WTC11 (cell line): ENCODE measurements around the gene ADK. TPM values are rescaled to one million over a fixed set of nuclear protein-coding genes. Genes with fewer than 3 reads are reported as not detected.

Experiments
- ATAC-seq: fragments of 200-7000 bp; cut with Tn5 transposase; 2 replicates; pipeline ENCODE4 v1.10.0; 2021; ENCODE audit warnings: mild to moderate bottlenecking, moderate library complexity
- CTCF ChIA-PET: fragments of 300-600 bp; sonication (Branson Sonifier 250); formaldehyde crosslinking; loops from one replicate; lab custom pipeline; 2021; ENCODE audit warnings: antibody characterized with exemption; lab: Charles Lee
- POLR2A ChIA-PET: fragments of 350-600 bp; sonication (Branson Sonifier 250); formaldehyde crosslinking; loops from one replicate; lab custom pipeline; 2021; ENCODE audit warnings: antibody characterized with exemption; lab: Charles Lee
- DNase-seq: peaks from one replicate; pipeline ENCODE4 v3.0.0; 2021; ENCODE audit warnings: low spot score
- H3K27ac Mint-ChIP-seq: 2 replicates; pipeline ENCODE4 v1.8.0; 2021; ENCODE audit warnings: mixed read lengths
- H3K27me3 Mint-ChIP-seq: 2 replicates; pipeline ENCODE4 v1.8.0; 2021; ENCODE audit warnings: low read depth, mild to moderate bottlenecking, moderate library complexity, mixed read lengths
- H3K36me3 Mint-ChIP-seq: 2 replicates; pipeline ENCODE4 v1.8.0; 2021; ENCODE audit warnings: mixed read lengths
- H3K4me1 Mint-ChIP-seq: 2 replicates; pipeline ENCODE4 v1.8.0; 2022; ENCODE audit warnings: mixed read lengths
- H3K4me3 Mint-ChIP-seq: 2 replicates; pipeline ENCODE4 v1.8.0; 2021; ENCODE audit warnings: mild to moderate bottlenecking, moderate library complexity, mixed read lengths
- H3K9me3 Mint-ChIP-seq: 2 replicates; pipeline ENCODE4 v1.8.0; 2021; ENCODE audit warnings: mixed read lengths
- ATF1 ChIP-seq: sonication (generic); formaldehyde crosslinking; IDR thresholded peaks from 2 replicates; pipeline ENCODE4 v1.8.1; 2023; ENCODE audit warnings: mild to moderate bottlenecking, moderate library complexity, missing genetic modification reagents
- ATF6 ChIP-seq: sonication (generic); formaldehyde crosslinking; IDR thresholded peaks from 2 replicates; pipeline ENCODE4 v1.8.1; 2023; ENCODE audit warnings: mild to moderate bottlenecking, missing genetic modification reagents
- CTCF ChIP-seq: fragments of 200-600 bp; IDR thresholded peaks from 2 replicates; pipeline ENCODE4 v1.8.0; 2022; ENCODE audit warnings: antibody characterized with exemption
- ELF4 ChIP-seq: sonication (generic); formaldehyde crosslinking; IDR thresholded peaks from 2 replicates; pipeline ENCODE4 v1.8.1; 2022; ENCODE audit warnings: low read depth, mild to moderate bottlenecking, moderate library complexity, missing genetic modification reagents
- FOXP1 ChIP-seq: sonication (generic); formaldehyde crosslinking; IDR thresholded peaks from 2 replicates; pipeline ENCODE4 v1.8.0; 2022; ENCODE audit warnings: missing genetic modification reagents, mild to moderate bottlenecking, moderate library complexity, borderline replicate concordance
- FOXP4 ChIP-seq: sonication (generic); formaldehyde crosslinking; IDR thresholded peaks from 2 replicates; pipeline ENCODE4 v1.8.0; 2022; ENCODE audit warnings: mild to moderate bottlenecking, missing genetic modification reagents
- HMGXB4 ChIP-seq: sonication (generic); formaldehyde crosslinking; IDR thresholded peaks from 2 replicates; pipeline ENCODE4 v1.8.1; 2023; ENCODE audit warnings: mild to moderate bottlenecking, moderate library complexity, missing genetic modification reagents
- JAZF1 ChIP-seq: fragments of 250-450 bp; sonication (Bioruptor Pico); IDR thresholded peaks from 2 replicates; pipeline ENCODE4 v1.9.0; 2021; ENCODE audit warnings: moderate library complexity, mild to moderate bottlenecking, inconsistent platforms
- RELA ChIP-seq: sonication (generic); formaldehyde crosslinking; IDR thresholded peaks from 2 replicates; pipeline ENCODE4 v1.8.1; 2022; ENCODE audit warnings: missing genetic modification reagents, mild to moderate bottlenecking, borderline replicate concordance
- SP1 ChIP-seq: sonication (generic); formaldehyde crosslinking; conservative IDR thresholded peaks from 2 replicates; pipeline ENCODE4 v1.8.1; 2022; ENCODE audit warnings: missing genetic modification reagents
- TEAD1 ChIP-seq: sonication (generic); formaldehyde crosslinking; IDR thresholded peaks from 2 replicates; pipeline ENCODE4 v1.8.0; 2022; ENCODE audit warnings: mild to moderate bottlenecking, missing genetic modification reagents
- USF1 ChIP-seq: sonication (generic); formaldehyde crosslinking; IDR thresholded peaks from 2 replicates; pipeline ENCODE4 v1.8.0; 2022; ENCODE audit warnings: mild to moderate bottlenecking, missing genetic modification reagents
- ZBTB21 ChIP-seq: sonication (generic); formaldehyde crosslinking; IDR thresholded peaks from 2 replicates; pipeline ENCODE4 v1.8.1; 2023; ENCODE audit warnings: mild to moderate bottlenecking, missing genetic modification reagents, borderline replicate concordance
- ZNF317 ChIP-seq: sonication (generic); formaldehyde crosslinking; IDR thresholded peaks from 2 replicates; pipeline ENCODE4 v1.8.1; 2023; ENCODE audit warnings: low read depth, mild to moderate bottlenecking, moderate library complexity, missing genetic modification reagents, borderline replicate concordance
- ZNF416 ChIP-seq: fragments of 250-450 bp; sonication (Bioruptor Pico); IDR thresholded peaks from 2 replicates; pipeline ENCODE4 v1.9.0; 2021; ENCODE audit warnings: mild to moderate bottlenecking, inconsistent platforms
- ZNF423 ChIP-seq: fragments of 250-450 bp; sonication (Bioruptor Pico); IDR thresholded peaks from 2 replicates; pipeline ENCODE4 v2.1.2; 2022; ENCODE audit warnings: mild to moderate bottlenecking, moderate library complexity
- ZNF671 ChIP-seq: fragments of 250-450 bp; sonication (Bioruptor Pico); IDR thresholded peaks from 2 replicates; pipeline ENCODE4 v1.8.0; 2021; ENCODE audit warnings: mild to moderate bottlenecking
- total RNA-seq: library from RNA; stranded (reverse); gene quantifications from 3 replicates; pipeline ENCODE4 v1.2.3, GENCODE V29; 2021
- TF ChIP-seq, protein P1 (sequence below): sonication (generic); formaldehyde crosslinking; IDR thresholded peaks from 2 replicates; pipeline ENCODE4 v1.8.1; 2022; ENCODE audit warnings: low read depth, missing genetic modification reagents, borderline replicate concordance
- TF ChIP-seq, protein P2 (sequence below): sonication (generic); formaldehyde crosslinking; IDR thresholded peaks from 2 replicates; pipeline ENCODE4 v1.8.1; 2022; ENCODE audit warnings: mild to moderate bottlenecking, missing genetic modification reagents, moderate library complexity, borderline replicate concordance
- TF ChIP-seq, protein P3 (sequence below): sonication (generic); formaldehyde crosslinking; conservative IDR thresholded peaks from 2 replicates; pipeline ENCODE4 v1.8.1; 2022; ENCODE audit warnings: mild to moderate bottlenecking, missing genetic modification reagents
- TF ChIP-seq, protein P4 (sequence below): sonication (generic); formaldehyde crosslinking; IDR thresholded peaks from 2 replicates; pipeline ENCODE4 v1.8.1; 2022; ENCODE audit warnings: mild to moderate bottlenecking, moderate library complexity, missing genetic modification reagents

ADK gene
- total RNA-seq, 1 experiment from 2014 or later, result 32.7 TPM

DNA sequence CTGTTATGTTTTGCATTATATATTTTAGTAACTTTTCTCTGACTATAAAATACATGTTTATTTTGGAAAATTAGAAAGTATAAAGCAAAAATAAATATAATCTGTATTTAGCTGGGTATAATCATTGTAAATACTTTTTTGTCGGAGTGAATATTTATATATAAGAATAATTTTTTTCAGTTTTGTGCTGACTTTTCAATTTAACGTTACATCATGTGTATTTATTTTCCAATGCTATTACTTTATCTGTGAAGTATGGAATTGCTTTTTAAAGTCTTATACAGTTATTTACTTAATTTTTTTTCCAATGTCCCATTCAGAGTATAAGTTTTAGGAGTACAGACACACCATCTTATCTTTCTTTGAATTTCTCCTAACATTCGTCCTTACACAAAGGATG lies 15.6 kb upstream of the ADK start:
- TF ChIP-seq ZNF416, result no peak
- TF ChIP-seq FOXP4 (CRISPR knock-in tag), result no peak
- TF ChIP-seq, protein P1, sequence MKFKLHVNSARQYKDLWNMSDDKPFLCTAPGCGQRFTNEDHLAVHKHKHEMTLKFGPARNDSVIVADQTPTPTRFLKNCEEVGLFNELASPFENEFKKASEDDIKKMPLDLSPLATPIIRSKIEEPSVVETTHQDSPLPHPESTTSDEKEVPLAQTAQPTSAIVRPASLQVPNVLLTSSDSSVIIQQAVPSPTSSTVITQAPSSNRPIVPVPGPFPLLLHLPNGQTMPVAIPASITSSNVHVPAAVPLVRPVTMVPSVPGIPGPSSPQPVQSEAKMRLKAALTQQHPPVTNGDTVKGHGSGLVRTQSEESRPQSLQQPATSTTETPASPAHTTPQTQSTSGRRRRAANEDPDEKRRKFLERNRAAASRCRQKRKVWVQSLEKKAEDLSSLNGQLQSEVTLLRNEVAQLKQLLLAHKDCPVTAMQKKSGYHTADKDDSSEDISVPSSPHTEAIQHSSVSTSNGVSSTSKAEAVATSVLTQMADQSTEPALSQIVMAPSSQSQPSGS (CRISPR knock-in tag), result no peak
- TF ChIP-seq, protein P2, sequence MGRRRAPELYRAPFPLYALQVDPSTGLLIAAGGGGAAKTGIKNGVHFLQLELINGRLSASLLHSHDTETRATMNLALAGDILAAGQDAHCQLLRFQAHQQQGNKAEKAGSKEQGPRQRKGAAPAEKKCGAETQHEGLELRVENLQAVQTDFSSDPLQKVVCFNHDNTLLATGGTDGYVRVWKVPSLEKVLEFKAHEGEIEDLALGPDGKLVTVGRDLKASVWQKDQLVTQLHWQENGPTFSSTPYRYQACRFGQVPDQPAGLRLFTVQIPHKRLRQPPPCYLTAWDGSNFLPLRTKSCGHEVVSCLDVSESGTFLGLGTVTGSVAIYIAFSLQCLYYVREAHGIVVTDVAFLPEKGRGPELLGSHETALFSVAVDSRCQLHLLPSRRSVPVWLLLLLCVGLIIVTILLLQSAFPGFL (CRISPR knock-in tag), result no peak
- TF ChIP-seq CTCF, result no peak
- TF ChIP-seq, protein P3, sequence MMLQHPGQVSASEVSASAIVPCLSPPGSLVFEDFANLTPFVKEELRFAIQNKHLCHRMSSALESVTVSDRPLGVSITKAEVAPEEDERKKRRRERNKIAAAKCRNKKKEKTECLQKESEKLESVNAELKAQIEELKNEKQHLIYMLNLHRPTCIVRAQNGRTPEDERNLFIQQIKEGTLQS (CRISPR knock-in tag), result no peak
- no peak for TF ChIP-seq ATF1 (CRISPR knock-in tag)
- no peak for TF ChIP-seq SP1 (CRISPR knock-in tag)
- no peak for TF ChIP-seq ZNF423
- no peak for TF ChIP-seq TEAD1 (CRISPR knock-in tag)
- POLR2A ChIA-PET, result no interaction called here
- no peak overlapping the region for H3K4me3 Mint-ChIP-seq
- DNase-seq (no peak), ATAC-seq (no peak)
- no peaks in the 10 kb centered on the region for H3K9me3 Mint-ChIP-seq
- H3K4me1 Mint-ChIP-seq, result no peaks in the 10 kb centered on the region
- CTCF ChIA-PET, result no interaction called here
- H3K36me3 Mint-ChIP-seq, result peaks cover 46% of the 10 kb centered on the region
- no peaks in the 10 kb centered on the region for H3K27me3 Mint-ChIP-seq
- no peak overlapping the region for H3K27ac Mint-ChIP-seq

DNA sequence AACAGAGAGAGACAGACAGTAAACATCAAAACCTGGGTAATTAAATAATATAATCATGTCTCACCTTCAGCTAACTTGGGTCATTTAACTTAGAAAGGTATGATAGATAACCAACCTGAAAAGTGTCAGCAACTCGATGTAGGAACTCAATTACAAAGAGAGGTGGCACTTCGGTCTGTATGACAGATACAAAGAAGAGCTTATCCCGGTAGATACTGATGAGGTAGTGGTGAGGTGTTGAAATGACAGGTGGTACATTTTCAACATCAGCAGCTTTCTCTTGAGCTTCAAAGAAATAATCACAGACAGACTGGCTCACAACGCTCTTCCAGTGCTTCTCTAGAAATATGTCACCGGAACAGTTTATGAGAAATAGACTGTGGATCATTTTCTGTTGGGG lies 13.0 kb upstream of the ADK start:
- POLR2A ChIA-PET, result interaction anchor here (0.8 kb wide), 1 partner anchor 69 kb away, joined by 8 read pairs; no protein-coding TSS in a partner anchor
- Mint-ChIP-seq H3K4me1 (no peaks in the 10 kb centered on the region), H3K27me3 (no peaks in the 10 kb centered on the region), H3K36me3 (peaks cover 38% of the 10 kb centered on the region), H3K9me3 (no peaks in the 10 kb centered on the region), H3K27ac (no peak overlapping the region), H3K4me3 (no peak overlapping the region)
- ATAC-seq (no peak), DNase-seq (no peak)
- no peak for TF ChIP-seq RELA (CRISPR knock-in tag)
- no peak for TF ChIP-seq HMGXB4 (CRISPR knock-in tag)
- no peak for TF ChIP-seq USF1 (CRISPR knock-in tag)
- TF ChIP-seq ZNF671 (CRISPR knock-in tag), result no peak
- no peak for TF ChIP-seq JAZF1 (CRISPR knock-in tag)
- no peak for TF ChIP-seq ZBTB21 (CRISPR knock-in tag)
- no peak for TF ChIP-seq ATF6
- TF ChIP-seq, protein P4, sequence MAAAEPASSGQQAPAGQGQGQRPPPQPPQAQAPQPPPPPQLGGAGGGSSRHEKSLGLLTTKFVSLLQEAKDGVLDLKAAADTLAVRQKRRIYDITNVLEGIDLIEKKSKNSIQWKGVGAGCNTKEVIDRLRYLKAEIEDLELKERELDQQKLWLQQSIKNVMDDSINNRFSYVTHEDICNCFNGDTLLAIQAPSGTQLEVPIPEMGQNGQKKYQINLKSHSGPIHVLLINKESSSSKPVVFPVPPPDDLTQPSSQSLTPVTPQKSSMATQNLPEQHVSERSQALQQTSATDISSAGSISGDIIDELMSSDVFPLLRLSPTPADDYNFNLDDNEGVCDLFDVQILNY (CRISPR knock-in tag), result no peak
- TF ChIP-seq ELF4 (CRISPR knock-in tag), result no peak
- no peak for TF ChIP-seq ZNF317 (CRISPR knock-in tag)
- TF ChIP-seq ATF1 (CRISPR knock-in tag), result no peak
- TF ChIP-seq FOXP1, result no peak
- TF ChIP-seq, all 79 proteins: peak for 0
- CTCF ChIA-PET, result interaction anchor here (0.9 to 2.1 kb wide), 6 partner anchors 9 to 75 kb away, joined by 3 to 8 read pairs (median 3); partner anchors contain the start of genes ADK and AP3M1
